Hippocampal formation (tissue), 2 donors: ENCODE data around the gene PLXNA3.

Source experiments
- DNase-seq, 2 donors: peaks; one replicate each; lab custom pipeline; 2025; lab: John Stamatoyannopoulos, UW

The PLXNA3 gene

GRCh38 chrX:154458116-154458953 is at the start of gene PLXNA3:
PLXNA3 (plus strand) TSS chrX:154458281; CDS start chrX:154460184, 1,903 bp downstream.
- peak in 1 of 2 donors; percentile 34 for DNase-seq

- DNase-seq = no peak
Observed at GRCh38 chrX:154408659-154409221, 49.3 kb upstream of the PLXNA3 start.

DNA sequence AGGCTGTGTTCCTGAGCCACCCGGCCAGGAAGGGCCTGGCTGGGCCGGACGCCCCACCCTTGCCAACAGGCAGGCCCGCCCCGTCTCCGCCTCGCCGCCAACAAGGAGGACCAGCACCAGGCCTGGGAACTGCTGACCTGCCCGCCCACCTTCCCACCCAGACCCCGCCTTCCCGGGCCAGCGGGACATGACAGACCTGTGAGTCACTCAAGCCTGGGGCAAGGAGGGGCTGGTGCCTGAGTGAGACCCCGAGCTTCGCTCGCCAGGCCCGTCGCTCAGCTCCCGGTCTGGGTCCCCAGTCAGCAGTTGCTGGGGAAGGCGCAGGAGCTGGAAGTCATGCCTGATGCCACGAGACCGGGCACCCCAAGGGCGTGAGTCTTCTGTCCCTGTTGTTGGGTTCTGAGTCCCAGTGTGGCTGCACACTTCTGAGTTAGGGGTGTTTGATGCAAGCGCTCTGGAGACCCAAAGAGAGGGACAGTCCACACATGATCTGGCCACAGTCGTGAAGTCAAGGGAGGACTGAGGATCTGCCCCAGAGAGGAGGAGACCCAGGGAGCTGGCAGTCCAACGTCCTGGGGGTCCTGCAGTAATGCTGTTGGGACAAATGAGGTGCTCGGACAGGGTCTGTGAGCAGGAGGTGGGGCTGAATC is 48.7 kb upstream of the PLXNA3 start, which contains the start of gene DNASE1L1:
Gene DNASE1L1, minus strand, starts transcription at position 33 of the 650 bp plus-strand sequence. CDS start 3,686 bp downstream, outside the sequence.
- DNase-seq = no peak

GRCh38 chrX:154411981-154412340 is 46.1 kb upstream of the PLXNA3 start:
- DNase-seq = no peak

- no peak for DNase-seq
Observed at GRCh38 chrX:154412468-154412867, 45.6 kb upstream of the PLXNA3 start.

GRCh38 chrX:154413142-154413541 is 44.9 kb upstream of the PLXNA3 start:
- no peak for DNase-seq

DNA sequence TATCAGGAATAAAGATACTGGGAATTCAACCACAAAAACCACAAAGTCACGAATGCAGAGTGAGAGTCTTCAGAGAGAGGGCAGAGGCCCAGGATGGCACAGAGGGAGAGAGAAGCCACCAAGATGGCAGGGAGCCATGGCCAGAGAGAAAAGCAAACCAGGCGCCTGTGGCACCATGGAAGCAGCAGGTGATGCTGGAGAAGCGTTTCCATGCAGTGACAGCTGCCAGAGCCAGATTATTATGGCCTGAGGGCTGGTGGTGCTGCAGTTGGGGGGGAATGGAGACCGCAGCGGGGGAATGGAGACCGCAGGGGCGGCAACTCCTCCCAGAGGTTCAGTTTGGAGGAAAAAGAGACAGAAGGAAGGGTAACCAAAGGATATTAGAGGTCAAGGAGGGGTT is 40.9 kb upstream of the PLXNA3 start:
- DNase-seq = no peak

- DNase-seq = no peak
Observed at GRCh38 chrX:154419189-154419588, 38.9 kb upstream of the PLXNA3 start.

DNA sequence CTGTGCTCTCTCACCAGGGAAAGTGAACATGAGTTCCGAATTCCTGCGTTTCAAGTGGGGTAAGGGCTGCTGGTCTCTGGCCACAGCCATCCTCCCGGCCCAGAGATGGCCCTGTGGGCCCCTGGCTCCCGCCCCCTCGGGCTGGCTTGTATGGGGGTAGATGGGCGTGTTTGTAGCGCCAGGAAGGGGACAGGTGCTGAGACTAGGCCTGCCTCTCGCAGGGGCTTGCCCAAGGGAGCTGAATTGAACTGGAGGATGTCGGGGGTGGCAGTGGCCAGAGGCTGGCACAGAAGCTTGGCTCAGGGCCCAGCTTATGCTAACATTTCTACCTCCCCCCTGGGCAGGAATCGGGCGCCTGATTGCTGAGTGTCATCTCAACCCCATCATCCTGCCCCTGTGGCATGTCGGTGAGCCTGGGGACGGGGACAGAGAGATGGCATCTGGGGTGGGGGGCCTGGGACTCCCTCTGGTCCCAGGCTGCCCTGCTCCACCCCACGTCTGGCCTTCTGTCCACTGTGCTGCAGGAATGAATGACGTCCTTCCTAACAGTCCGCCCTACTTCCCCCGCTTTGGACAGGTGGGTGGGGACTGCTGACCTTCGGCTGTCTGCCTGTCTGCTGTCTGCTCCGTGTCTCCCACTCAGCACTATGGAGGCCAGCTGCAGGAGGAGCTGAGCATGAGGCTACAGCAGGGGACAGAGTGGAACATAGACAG is 38.2 kb upstream of the PLXNA3 start:
- no peak for DNase-seq

DNA sequence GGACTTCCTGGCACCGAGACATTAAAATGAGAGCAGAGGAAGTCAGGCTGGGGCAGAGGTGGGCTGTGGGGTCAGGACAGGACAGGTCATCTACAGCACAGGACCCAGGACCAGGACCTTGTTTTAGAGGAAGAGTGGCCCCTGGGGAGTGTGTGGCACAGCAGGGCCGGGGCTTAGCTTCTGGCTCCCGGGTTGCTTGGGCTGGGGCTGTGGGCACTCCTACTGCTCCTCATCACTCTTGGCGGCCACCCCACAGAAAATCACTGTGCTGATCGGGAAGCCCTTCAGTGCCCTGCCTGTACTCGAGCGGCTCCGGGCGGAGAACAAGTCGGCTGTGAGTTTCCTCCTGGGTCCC is 37.7 kb upstream of the PLXNA3 start:
- DNase-seq = no peak

DNA sequence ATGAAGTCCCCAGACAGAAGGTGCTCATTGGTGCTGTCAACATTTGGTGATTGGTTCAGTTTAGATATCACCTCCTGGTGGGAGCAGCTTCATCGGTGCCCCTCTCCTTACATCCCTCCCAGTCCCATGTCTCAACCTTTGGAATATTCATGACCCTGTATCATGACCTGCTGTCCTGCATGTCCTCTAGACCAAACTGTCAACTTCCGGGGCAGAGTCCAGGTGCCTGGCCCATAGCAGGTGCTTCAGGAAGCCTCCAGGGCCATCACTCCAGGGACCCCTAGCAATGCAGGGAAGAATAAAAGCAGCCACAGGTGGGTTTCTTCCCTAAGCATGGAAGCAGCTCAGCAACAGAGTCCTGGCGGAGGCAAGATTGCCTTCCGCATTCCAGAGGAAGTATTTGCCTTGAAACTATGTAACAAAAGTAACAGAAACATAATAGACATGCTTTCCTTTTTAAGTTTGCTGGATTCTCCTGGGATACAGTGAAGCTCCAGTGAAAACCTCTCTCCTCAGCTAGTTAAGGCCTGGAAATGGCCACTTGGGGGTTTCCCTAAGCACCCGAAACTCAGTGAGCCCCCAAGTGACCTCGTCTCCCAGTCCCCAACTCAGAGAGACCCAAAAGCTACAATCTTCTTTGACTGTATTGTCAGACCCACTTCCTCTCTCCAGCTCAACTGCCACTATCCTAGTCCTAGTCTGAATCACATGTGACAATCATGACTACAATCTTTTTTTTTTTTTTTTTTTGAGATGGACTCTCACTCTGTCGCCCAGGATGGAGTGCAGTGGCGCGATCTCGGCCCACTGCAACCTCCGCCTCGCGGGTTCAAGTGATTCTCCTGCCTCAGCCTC is 30.9 kb upstream of the PLXNA3 start:
- DNase-seq = no peak

- peak; percentile 80 to 88 for DNase-seq
Observed at GRCh38 chrX:154428176-154429171, 29.6 kb upstream of the PLXNA3 start, which contains the start of gene ATP6AP1. ATP6AP1 (plus strand) TSS chrX:154428677; CDS start chrX:154428693, 16 bp downstream.

- DNase-seq = no peak
Observed at GRCh38 chrX:154429711-154430110, 28.4 kb upstream of the PLXNA3 start.

DNA sequence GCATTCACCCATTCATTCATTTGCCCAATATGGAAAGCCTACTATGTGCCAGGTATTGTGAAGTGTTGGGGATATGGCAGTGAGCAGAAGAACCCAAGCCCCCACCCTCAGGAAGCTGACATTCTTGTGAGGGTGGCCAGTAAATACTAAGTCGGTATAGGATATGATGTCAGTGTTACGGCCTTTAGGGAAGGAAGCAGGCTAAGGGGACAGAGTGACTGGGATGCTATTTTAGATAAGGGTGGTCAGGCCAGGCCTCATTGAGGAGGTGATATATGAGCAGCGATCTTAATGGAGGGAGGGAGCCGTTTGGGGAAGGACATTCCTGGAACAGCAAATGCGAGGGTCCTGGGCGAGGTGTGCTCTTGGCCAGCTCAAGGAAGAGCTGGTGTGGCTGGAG is 27.6 kb upstream of the PLXNA3 start:
- DNase-seq = no peak

GRCh38 chrX:154430916-154431315 is 27.2 kb upstream of the PLXNA3 start:
- DNase-seq = no peak

DNA sequence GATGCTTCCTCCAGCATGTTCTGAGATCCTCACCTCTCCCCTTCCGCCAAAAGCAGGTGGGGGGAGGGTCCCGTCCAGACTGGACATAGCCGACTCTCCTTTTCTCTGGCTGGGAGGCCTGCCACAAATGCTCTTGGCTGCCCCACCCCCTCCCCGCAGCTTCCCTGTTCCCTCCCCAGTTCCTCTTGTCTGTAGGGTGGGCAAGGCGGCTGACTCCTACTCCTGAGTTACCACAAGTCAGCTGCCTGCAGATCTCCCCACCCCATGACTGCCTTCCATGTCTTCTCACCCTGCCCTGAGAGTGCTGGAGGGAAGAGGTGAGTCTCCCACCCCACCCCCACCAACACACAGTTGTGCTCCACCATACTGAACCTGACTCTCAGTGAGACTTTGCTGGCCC is 26.7 kb upstream of the PLXNA3 start:
- no peak for DNase-seq

DNA sequence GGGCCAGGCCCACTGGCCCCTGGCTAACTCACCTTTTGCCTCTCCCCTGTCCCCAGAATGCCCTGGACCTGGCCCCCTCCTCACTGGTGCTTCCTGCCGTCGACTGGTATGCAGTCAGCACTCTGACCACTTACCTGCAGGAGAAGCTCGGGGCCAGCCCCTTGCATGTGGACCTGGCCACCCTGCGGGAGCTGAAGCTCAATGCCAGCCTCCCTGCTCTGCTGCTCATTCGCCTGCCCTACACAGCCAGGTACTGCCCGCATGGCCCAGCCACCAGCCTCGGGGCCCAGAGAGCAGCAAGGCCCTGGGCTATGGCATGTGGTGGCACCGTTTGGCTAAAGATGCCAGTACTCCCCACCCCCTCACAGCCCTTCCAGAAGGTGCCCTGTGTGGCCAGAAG is 25.9 kb upstream of the PLXNA3 start:
- no peak for DNase-seq

GRCh38 chrX:154433605-154434004 is 24.5 kb upstream of the PLXNA3 start:
- DNase-seq = no peak

GRCh38 chrX:154434394-154435168 is 23.5 kb upstream of the PLXNA3 start:
- DNase-seq = no peak
